NK-92 (cell line): ENCODE measurements around the gene TAOK1.

Experiments used
- DNase-seq: peaks from one replicate; lab custom pipeline; 2025; ENCODE audit not compliant: unreplicated experiment; lab: John Stamatoyannopoulos, UW

TAOK1 gene

DNA sequence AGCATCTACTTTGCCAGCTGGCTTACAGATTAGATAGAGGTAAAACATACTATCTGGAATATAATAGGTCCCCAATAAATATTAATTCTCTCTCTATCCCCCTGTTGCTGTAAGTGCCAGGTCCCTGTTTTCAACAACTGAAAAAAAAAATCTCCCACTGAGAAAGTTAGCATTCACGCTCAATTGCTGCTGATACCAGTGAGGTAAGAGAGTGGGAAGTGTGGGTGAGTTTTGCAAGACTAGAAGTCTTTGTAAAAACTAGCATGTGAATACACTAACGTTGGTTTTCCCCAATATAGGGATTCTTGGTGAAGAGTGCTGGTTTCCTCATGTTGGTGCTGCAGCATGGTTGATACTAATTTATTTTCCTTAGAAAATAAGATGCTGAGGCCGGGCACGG lies 11.7 kb upstream of the TAOK1 start:
- DNase-seq: no peak

DNA sequence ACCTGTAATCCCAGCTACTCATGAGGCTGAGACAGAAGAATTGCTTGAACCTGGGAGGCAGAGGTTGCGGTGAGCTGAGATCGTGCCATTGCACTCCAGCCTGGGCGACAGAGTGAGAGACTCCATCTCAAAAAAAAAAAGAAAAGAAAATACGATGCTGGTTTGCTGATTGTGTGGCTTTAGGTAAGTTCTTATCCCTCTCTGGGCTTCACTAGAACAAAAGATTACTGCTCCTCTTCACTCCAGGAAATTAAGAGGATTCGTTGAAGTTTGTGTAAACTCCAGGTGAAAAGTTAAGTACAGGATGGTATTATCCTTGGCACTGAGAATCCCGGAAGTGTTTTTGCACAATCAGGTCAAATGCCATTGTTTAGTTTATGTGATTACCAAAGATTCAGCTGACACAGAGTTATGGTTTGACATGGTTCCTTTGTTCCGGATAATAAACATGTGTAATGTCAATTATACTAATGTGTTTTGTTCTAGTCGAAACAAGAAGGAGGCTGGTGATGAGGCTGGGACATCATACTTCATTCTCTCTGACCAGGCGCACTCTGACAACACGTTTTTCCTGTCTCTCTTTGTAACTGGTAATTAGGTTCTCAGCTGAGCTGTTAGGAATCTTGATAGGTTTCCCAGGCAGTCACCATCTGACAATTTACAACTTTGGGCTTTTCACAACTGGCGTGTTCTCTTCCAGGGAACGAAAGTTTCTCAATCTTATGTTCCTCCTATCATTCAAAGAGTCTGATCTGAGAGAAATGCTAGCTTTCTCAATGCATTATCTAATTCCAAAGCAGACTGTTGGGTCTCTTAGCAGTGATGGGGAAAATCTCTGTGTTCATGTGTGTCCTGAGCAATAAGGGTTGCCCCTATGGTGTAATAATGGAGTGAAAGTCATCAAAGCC lies 10.8 kb upstream of the TAOK1 start:
- no peak for DNase-seq

DNA sequence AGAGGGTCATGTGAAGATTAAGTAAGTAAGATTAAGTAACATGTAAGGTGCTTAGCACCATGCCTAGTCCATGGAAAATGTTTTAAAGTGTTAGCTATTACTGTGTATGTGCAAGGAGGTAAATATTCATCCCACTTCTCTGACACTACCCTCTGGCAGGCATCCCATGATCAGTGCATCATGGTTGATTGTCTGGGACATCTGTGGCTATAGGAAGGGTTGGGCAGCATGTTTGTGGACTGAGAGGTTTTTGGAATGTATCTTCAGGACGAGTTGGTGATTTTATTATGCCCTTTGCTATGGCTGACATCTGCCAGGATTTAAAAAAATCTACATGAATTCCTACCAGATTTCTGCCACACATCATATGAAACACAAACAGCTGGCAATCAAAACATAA lies 6.5 kb upstream of the TAOK1 start:
- DNase-seq: no peak

DNA sequence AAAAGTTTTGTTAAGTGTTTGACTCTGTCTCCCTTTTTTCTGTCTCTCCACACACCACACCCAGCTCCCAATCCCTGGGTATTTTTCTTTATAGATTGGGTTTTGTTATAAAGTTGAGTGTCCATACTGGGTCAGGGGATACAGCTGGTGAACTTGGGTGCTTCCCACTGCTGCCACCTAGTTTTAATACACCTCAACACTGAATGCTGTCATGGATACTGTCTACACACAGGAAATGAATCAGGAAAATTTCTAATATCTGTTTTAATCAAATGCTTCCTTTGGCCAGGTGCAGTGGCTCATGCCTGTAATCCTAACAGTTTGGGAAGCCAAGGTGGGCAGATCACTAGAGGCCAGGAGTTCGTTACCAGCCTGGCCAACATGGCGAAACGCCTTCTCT lies 5.3 kb upstream of the TAOK1 start:
- DNase-seq: no peak

DNA sequence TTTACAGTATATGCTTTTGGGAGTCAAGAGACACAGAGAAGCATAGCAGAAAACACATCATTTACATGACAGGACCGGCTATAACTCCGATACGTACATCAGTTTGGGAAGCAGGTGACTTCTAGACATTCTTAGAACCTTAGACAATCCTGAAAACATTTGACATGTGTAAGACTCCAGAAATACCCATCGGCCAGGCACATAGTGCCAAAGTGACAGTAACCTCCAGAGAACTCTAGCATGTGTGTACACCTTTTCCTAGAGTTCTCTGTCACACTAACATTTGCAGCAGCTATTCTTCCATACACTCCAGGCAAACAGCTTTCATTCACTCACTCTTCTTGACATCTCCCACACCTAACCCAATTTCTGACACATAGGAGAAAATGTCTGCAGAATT lies 3.4 kb upstream of the TAOK1 start:
- DNase-seq: no peak

DNA sequence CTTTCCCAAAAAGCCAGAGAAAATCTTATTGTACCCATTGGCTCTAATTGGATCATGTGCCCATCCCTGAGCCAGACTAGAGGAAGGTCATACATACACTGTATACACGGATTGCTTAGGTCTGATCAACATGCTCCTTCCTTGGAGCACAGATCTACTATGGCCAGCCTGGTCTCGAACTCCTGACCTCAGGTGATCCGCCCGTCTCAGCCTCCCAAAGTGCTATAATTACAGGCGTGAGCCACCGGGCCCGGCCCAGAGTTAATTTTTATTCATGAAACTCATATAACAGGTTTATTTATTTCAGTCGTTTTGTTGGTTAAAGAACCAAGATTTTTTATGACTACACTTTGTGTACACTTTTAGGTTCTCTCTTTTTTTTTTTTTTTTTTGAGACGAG lies 1.2 kb upstream of the TAOK1 start:
- no peak for DNase-seq

DNA sequence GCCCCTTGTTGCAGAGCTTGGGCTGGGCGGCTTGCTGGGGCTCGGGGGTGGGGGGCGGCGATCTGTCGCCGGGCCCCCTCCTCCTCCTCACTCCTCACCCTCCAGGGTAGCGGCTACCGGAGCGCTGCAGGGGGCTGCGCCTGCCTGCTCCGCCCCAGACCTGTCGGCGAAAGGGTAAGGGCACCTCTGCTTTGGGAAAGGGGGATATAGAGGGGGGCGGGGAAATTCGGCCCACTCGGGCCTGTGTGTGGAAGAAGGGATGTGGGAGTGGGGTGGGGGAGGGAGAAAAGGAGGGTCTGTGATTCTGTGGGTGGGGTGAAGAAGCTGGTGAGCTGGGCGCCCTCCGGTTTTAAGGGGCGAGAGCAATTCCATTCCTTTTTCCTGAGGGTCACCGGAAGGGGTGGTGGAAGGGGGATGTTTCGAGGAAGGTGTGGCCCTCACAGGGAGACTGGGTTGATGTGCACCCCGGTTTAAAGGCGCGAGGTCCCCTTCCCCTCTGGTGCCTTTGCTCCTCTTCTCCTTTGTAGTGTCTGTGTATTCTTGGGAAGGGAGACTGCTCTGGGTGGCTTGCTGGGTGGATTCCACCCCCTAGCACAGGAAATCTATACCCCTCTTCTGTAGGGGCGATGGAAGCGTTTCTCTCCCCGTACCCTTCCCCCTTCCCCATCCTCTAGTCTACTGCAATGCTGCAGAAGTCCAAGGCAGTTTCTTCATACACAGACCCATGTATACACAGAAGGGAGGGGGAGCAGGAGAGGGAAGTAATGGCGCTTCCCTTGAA lies 878 bp downstream of the TAOK1 start:
- no peak for DNase-seq

DNA sequence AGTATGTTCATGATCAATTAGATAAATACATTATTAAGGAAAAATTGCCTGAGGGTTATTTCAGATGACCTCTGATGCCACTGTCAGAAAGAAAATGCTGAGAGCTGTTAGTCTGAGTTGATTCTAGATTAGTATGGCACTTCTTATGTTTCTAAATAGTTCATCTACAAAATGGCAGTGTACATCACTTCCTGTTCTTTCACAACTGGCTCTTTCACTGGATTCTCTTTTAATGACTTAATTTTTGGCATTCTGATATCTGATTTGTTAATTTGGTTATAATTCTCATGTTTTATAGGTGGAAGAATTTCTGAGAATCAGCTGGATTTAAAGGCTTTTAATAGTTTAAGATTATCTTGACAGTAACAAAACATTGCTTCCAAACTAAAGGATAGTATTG lies 3.3 kb downstream of the TAOK1 start:
- no peak for DNase-seq

DNA sequence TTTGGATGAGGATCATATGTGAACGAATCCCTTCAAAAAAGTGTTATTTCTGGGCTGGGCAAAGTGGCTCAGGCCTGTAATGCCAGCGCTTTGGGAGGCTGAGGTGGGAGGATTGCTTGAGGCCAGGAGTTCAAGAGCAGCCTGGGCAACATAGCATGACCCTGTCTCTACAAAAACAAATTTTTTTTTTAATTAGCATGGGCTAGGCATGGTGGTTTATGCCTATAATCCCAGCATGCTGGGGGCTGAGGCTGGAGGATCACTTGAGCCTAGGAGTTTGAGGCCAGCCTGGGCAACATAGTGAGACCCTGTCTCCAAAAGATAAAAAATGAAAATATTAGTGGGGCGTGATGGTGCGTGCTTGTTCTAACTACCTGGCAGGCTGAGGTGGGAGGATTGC lies 4.6 kb downstream of the TAOK1 start:
- DNase-seq: no peak

DNA sequence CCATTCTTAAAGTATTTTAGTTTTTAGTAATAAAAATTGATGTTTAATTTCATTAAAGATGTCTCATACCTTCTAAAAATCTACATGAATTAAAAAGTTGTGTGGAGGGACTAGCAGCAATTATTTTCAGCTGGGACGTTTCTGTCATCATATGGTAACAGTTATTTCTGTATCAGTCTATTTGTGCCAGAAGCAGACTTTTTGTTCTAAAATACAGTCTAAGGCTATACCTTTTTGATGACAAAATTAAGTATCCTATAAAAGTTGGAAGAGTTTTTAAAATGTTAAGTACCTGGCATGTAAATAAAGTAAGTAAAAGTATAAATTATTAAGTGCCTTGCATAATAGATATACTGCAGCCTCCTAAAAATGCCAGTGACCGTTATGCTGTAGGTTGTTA lies 5.9 kb downstream of the TAOK1 start:
- no peak for DNase-seq

DNA sequence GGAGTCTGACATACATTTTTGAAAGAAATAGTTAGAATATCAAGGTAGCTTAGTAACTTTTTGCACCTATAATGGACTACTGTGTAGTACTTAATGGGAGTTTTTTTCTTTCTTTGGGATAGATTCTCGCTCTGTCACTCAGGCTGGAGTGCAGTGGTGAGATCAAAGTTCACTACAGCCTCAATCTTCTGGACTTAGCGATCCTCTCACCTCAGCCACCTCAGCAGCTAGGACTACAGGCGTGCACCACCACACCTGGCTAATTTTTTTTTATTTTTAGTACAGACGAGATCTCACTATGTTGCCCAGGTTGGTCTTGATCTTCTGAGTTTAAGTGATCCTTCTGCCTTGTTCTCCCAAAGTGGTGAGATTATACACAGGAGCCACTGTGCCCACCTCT lies 9.5 kb downstream of the TAOK1 start:
- no peak for DNase-seq

DNA sequence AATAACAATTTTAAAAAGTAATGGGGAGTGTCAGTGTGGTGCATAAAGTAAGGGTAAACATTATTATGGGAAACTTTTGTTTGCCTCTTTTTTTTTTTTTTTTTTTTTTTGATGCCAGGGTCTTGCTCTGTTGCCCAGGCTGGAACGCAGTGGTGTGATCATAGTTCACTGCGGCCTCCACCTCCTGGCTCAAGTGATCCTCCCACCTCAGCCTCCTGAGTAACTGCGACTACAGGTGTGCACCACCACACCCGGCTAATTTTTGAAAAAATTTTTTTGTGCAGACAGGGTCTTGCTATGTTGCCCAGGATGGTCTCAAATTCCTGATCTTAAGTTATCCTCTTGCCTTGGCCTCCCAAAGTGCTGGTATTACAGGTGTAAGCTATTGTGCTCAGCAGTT lies 10.7 kb downstream of the TAOK1 start:
- no peak for DNase-seq

DNA sequence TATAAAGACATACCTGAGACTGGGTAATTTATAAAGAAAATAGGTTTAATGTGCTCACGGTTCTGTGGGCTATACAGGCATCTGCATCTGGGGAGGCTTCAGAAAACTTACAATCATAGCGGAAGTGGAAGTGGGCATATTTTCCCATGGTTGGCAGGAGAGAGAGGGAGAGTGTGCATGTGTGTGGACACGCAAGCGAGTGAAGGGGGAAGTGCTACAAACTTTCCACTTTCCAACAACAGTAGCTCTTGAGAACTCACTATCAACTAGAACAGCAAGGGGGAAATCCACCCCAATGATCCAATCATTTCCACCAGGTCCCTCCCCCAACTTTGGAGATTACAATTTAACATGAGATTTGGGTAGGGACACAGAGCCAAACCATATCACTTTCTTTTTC lies 11.1 kb downstream of the TAOK1 start:
- no peak for DNase-seq

DNA sequence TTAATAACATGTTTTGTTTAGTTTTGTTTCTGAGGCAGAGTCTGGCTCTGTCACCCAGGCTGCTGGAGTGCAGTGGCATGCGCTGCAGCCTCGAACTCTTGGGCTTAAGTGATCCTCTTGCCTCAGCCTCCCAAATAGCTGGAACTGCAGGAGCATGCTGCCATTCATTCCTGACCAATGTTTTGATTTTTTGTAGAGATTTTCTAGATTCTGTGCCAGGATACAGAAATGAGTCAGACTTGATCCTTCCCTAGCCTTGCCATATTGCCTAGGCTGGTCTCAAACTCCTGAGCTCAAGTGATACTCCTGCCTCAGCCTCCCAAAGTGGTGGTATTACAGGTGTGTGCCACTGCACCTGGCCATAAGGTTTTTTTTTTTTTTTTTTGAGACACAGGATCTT lies 17.7 kb downstream of the TAOK1 start:
- no peak for DNase-seq

DNA sequence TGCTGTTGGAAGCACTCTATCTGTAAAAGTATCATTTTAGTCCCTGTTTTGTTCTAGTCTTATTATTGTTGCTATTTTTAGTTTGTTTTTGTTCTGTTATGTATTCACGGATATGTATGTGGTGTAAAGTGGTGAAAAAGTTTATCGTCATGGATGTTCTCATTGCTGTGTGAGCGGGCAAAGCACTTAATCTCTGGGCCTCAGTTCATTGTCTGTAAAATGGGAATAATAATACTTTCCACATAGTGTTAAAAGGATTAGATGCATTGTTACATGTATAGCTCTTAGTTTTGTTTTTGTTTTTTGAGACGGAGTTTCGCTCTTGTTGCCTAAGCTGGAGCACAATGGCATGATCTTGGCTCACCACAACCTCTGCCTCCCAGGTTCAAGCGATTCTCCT lies 19.8 kb downstream of the TAOK1 start:
- no peak for DNase-seq

DNA sequence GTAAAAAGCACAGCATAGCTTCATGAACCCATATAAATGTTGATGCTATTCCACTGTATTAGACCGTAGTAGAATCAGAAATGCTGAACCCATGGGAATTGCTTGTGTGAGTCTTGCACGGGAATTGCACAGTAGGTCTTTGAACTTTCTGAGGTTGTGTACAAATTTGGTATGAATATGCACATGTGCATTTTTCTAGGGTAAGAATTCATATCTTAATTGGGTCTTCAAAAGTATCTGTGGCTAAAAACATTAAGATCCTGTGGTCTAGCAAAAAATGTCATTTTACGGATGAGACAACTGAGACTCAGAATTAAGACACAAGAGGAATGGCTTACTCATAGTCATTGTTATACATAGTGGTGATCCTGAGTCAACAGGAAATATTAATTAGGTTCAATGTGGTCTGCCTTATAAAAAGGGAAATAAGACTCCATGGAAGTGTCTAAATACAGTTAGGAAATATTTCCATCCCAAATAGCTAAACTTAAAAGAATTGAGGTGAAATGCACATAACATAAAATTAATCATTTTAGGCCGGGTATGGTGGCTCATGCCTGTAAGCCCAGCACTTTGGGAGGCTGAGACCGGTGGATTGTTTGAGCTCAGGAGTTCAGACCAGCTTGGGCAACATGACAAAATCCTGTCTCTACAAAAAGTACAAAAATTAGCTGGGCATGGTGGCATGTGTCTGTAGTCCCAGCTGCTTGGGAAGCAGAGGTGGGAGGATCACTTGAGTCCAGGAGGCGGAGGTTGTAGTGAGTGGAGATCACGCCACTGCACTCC lies 22.8 kb downstream of the TAOK1 start:
- no peak for DNase-seq

DNA sequence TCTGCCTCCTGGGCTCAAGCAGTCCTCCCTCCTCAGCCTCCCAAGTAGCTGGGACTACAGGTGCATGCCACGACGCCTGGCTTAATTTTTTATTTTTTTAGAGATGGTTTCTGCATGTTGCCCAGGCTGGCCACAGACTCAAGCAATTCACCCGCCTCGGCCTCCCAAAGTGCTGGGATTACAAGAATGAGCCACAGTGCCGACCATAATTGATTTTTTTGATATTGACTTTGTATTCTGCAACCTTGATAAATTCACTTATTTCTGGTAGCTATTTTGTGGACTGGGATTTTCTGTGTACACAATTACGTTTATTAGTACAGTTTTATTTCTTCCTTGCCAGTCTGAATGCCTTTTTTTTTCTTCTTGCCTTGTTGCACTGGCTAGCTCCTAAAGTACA lies 30.0 kb downstream of the TAOK1 start:
- no peak for DNase-seq

DNA sequence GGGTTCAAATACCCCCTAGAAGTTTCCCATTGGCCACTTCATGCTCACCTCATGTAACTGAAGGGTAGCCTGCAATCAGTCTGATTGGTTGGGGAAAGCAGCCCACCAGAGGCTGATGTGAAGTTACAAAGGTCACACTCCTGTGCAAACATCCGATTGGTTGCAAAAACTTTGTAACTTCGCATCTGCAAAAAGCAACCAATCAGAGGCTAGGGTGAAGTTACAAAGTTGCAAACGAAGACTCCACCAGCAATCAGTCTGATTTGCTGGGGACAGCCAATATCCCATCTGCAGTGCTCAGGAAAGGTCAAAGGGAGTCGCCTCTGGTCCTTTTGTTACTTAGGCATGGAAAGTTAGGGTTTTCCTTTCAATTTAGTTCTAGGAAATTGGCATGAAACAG lies 40.1 kb downstream of the TAOK1 start:
- DNase-seq: no peak

DNA sequence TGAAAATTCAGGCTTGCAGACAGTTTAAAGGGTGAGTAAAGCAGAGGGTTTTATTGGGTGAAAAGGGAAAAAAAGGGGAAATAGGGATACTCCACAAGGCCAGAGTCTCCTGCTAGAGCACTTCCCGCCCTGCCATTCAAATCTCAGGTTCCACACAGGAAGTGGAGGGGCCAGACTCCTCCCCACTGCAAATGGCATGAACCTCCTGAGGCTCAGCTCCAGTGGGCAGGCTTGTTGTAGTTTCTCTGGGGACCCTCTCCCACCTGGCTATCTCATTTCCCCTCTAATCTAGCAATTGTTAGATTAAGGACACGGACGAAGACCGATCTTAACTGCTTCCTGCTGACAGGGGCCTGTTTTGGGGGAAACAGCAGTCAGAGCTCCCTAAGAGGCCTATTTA lies 43.4 kb downstream of the TAOK1 start:
- no peak for DNase-seq

DNA sequence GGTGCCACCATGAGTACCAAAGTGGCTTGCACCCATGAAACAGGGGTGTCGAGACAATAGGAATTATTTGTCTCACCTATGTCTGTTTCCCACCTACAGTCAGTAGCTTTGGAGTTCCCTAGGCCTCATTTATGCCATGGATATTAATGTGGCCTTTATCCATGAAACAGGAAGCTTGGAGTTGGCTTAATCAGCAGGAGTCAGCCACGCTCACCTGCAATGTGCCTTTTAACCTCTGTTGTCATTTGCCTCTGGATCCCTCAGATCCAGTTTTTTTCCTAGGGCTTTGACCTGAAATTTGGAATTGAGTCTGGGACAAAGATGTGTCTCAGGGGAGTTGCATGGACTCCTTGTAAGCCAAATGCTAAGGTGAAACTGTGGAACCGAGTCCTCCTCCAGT lies 44.4 kb downstream of the TAOK1 start:
- DNase-seq: no peak

DNA sequence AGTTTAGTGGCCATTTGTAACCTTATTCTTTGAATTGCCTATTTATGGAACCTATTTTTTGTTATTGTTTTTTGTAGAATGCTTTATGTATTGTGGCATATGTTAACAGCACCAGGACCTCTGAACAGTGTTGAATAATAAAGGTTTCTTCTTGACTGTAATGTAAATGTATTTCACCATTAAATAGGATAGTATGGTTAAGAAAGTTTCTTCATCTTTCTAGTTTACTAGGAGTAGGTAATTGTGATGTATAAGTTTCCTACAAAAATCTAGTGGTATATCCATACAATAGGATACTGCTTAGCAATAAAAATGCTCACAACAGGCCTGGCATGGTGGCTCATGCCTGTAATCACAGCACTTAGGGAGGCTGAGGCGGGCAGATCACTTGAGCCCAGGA lies 52.3 kb downstream of the TAOK1 start:
- DNase-seq: no peak
